Neuronal stem cell (in vitro differentiated cells): ENCODE results near the gene ZNRF1.
"Not testable (repeated sequence)": the region's sequence is repeated elsewhere in the genome, so short reads cannot be mapped to it uniquely, and the experiment has no call there.

Source experiments
- DNase-seq: peaks from one replicate; pipeline ENCODE4 v3.0.0-alpha.2; 2013; ENCODE audit warnings: low spot score
- H2AFZ ChIP-seq: one replicate; pipeline ENCODE4 v1.6.1; 2013; ENCODE audit warnings: mild to moderate bottlenecking, low read length, inconsistent platforms
- H2AK5ac ChIP-seq: 2 replicates; pipeline ENCODE4 v1.6.1; 2013; ENCODE audit warnings: low read depth, mild to moderate bottlenecking, inconsistent platforms, low read length, moderate library complexity, mixed read lengths
- H2BK120ac ChIP-seq: 2 replicates; pipeline ENCODE4 v1.6.1; 2013; ENCODE audit warnings: low read depth, mild to moderate bottlenecking, inconsistent platforms, low read length, moderate library complexity, mixed read lengths
- H2BK12ac ChIP-seq: one replicate; pipeline ENCODE4 v1.6.1; 2013; ENCODE audit warnings: low read length, inconsistent platforms
- H2BK15ac ChIP-seq: 2 replicates; pipeline ENCODE4 v1.6.1; 2013; ENCODE audit warnings: mild to moderate bottlenecking, low read length, inconsistent platforms, mixed read lengths
- H2BK5ac ChIP-seq: one replicate; pipeline ENCODE4 v1.6.1; 2013; ENCODE audit warnings: inconsistent platforms, mild to moderate bottlenecking, low read length, moderate library complexity
- H3K14ac ChIP-seq: one replicate; pipeline ENCODE4 v1.6.1; 2013; ENCODE audit warnings: low read length, inconsistent platforms
- H3K18ac ChIP-seq: 2 replicates; pipeline ENCODE4 v1.6.1; 2013; ENCODE audit warnings: low read length, inconsistent platforms
- H3K23ac ChIP-seq: 2 replicates; pipeline ENCODE4 v1.6.1; 2013; ENCODE audit warnings: low read depth, mild to moderate bottlenecking, mixed read lengths, low read length, inconsistent platforms; ENCODE audit not compliant: poor library complexity
- H3K27ac ChIP-seq: replicated peaks from 3 replicates; pipeline ENCODE4 v1.5.1; 2013; ENCODE audit warnings: low read length, inconsistent platforms
- H3K27me3 ChIP-seq, 3 experiments: 2 replicates each; pipeline ENCODE4 v1.6.1; 2013; ENCODE audit warnings: low read length in 3 of 3, mild to moderate bottlenecking in 2 of 3, inconsistent platforms in 1 of 3, low read depth in 1 of 3, mixed read lengths in 1 of 3, moderate library complexity in 1 of 3; ENCODE audit not compliant: control insufficient read depth in 3 of 3, insufficient read depth in 3 of 3
- H3K36me3 ChIP-seq, 2 donors: replicated peaks in 1 of 2; 2 replicates each; pipeline ENCODE4 v1.6.1; 2013; ENCODE audit warnings: low read length in 2 of 2; ENCODE audit not compliant: control insufficient read depth in 2 of 2, insufficient read depth in 2 of 2
- H3K4ac ChIP-seq: 2 replicates; pipeline ENCODE4 v1.6.1; 2013; ENCODE audit warnings: inconsistent platforms, mild to moderate bottlenecking, low read length, moderate library complexity
- H3K4me1 ChIP-seq, 2 donors: 1 replicate in 1 of 2; 2 replicates in 1 of 2; pipeline ENCODE4 v1.6.1; 2013; ENCODE audit warnings: low read length in 2 of 2, low read depth in 1 of 2; ENCODE audit not compliant: control insufficient read depth in 2 of 2, insufficient read depth in 1 of 2
- H3K4me2 ChIP-seq: one replicate; pipeline ENCODE4 v1.6.1; 2013; ENCODE audit warnings: mild to moderate bottlenecking, low read length, inconsistent platforms; ENCODE audit not compliant: insufficient read depth, poor library complexity, severe bottlenecking
- H3K4me3 ChIP-seq, 2 donors: 2 replicates each; pipeline ENCODE4 v1.5.1; 2013; ENCODE audit warnings: low read length in 2 of 2, mild to moderate bottlenecking in 2 of 2, inconsistent platforms in 1 of 2, moderate library complexity in 1 of 2
- H3K79me1 ChIP-seq: one replicate; pipeline ENCODE4 v1.6.1; 2013; ENCODE audit warnings: low read depth, mild to moderate bottlenecking, inconsistent platforms, low read length, moderate library complexity
- H3K9ac ChIP-seq: one replicate; pipeline ENCODE4 v1.6.1; 2013; ENCODE audit warnings: mild to moderate bottlenecking, low read depth, low read length, inconsistent platforms; ENCODE audit not compliant: poor library complexity
- H3K9me3 ChIP-seq, 2 donors: replicated peaks in 1 of 2; 2 replicates each; pipeline versions ENCODE3 to v1.6.1; 2013; ENCODE audit warnings: low read length in 2 of 2, mild to moderate bottlenecking in 2 of 2, inconsistent platforms in 1 of 2, low read depth in 1 of 2, mixed read lengths in 1 of 2, moderate library complexity in 1 of 2; ENCODE audit not compliant: control insufficient read depth in 2 of 2, insufficient read depth in 1 of 2
- H4K8ac ChIP-seq: one replicate; pipeline ENCODE4 v1.6.1; 2013; ENCODE audit warnings: low read depth, mild to moderate bottlenecking, inconsistent platforms, low read length, moderate library complexity
- H4K91ac ChIP-seq: one replicate; pipeline ENCODE4 v1.6.1; 2013; ENCODE audit warnings: low read length, low read depth, mild to moderate bottlenecking, inconsistent platforms; ENCODE audit not compliant: poor library complexity
- WGBS, 2 donors: extraction: QIAGEN DNeasy Blood & Tissue Kit; methylation state at CpG; one replicate each; pipeline ENCODE4 v1.1.7; 2013; ENCODE audit warnings: missing lambda C conversion rate in 2 of 2, mixed read lengths in 1 of 2; ENCODE audit not compliant: insufficient read length in 2 of 2, insufficient replicate concordance in 1 of 2; ENCODE audit errors: extremely low coverage in 2 of 2; 5-methylcytosine and 5-hydroxymethylcytosine counted together

ZNRF1 gene

DNA sequence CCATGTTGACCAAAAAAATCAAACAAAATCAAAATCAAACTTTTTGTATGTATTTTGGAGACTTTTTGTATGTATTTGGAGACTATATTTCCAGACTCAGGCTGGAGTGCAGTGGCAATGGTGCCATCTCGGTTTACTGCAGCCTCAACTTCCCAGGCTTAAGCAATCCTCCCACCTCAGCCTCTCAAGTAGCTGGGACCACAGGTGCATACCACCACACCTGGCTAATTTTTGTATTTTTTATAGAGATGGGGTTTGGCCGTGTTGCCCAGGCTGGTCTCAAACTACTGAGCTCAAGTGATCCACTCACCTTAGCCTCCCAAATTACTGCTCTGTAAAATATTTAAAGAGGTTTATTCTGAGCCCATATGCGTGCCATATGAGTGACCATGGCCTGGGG lies 9.0 kb upstream of the ZNRF1 start:
- H3K4me1 ChIP-seq, H3K4me3 ChIP-seq, H3K4me2 ChIP-seq, H2AK5ac ChIP-seq, H2BK15ac ChIP-seq, DNase-seq, H3K79me1 ChIP-seq, H3K14ac ChIP-seq, H3K36me3 ChIP-seq, H3K18ac ChIP-seq, H3K4ac ChIP-seq, H4K8ac ChIP-seq, H2BK12ac ChIP-seq, H4K91ac ChIP-seq, H3K9ac ChIP-seq, H3K23ac ChIP-seq, H3K27me3 ChIP-seq, H2BK120ac ChIP-seq, H3K9me3 ChIP-seq, H3K27ac ChIP-seq, H2BK5ac ChIP-seq, H2AFZ ChIP-seq: not testable (repeated sequence)
- WGBS, 2 donors, result no CpG with 5 or more reads among the region's 3 CpGs

GRCh38 chr16:74990832-74991231 lies 8.0 kb upstream of the ZNRF1 start:
- Histone ChIP-seq H4K91ac (no peak overlapping the region), H2BK120ac (no peak overlapping the region), H3K18ac (no peak overlapping the region), H2AK5ac (no peak overlapping the region), H3K4me2 (no peak overlapping the region), H3K4me1 (peaks cover 0 to 4% of the 10 kb centered on the region in 2 donors), H3K14ac (no peak overlapping the region), H2BK5ac (no peak overlapping the region), H3K27me3 (no peaks in the 10 kb centered on the region), H3K79me1 (no peaks in the 10 kb centered on the region), H2BK15ac (no peak overlapping the region), H2AFZ (peak overlapping the region; percentile 91), H4K8ac (no peak overlapping the region), H3K27ac (no peak overlapping the region), H3K9ac (no peak overlapping the region), H3K36me3 (no peaks in the 10 kb centered on the region), H3K9me3 (no peaks in the 10 kb centered on the region), H2BK12ac (no peak overlapping the region), H3K4ac (no peak overlapping the region), H3K23ac (no peak overlapping the region), H3K4me3 (no peak overlapping the region)
- WGBS, 2 donors, result no CpG with 5 or more reads among the region's 10 CpGs
- DNase-seq, result no peak

DNA sequence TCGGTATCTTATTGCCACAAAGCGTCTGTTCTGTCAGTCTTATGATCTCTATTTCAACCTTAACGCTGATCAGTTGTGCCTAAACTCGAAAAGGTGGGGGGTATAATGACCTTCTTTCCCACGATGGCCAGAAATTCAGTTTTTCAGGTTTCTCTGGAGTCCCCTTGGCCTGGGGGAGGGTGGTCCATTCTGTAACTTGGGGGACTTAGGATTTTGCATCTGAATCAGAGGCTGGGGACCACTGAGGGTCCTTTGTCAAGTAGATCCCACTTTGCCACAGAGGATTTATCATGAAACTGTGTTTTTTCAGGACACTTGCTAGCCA lies 7.6 kb upstream of the ZNRF1 start:
- Histone ChIP-seq H4K91ac (no peak overlapping the region), H3K14ac (no peak overlapping the region), H3K9me3 (no peaks in the 10 kb centered on the region), H2BK15ac (no peak overlapping the region), H3K18ac (no peak overlapping the region), H3K4me3 (no peak overlapping the region), H4K8ac (no peak overlapping the region), H2BK5ac (no peak overlapping the region), H2BK120ac (no peak overlapping the region), H2AK5ac (no peak overlapping the region), H3K79me1 (no peaks in the 10 kb centered on the region), H3K27ac (no peak overlapping the region), H3K23ac (no peak overlapping the region), H3K4me1 (peaks cover 0 to 4% of the 10 kb centered on the region in 2 donors), H3K4me2 (no peak overlapping the region), H3K4ac (no peak overlapping the region), H3K9ac (no peak overlapping the region), H3K36me3 (no peaks in the 10 kb centered on the region), H3K27me3 (no peaks in the 10 kb centered on the region), H2AFZ (peak overlapping the region; percentile 91), H2BK12ac (no peak overlapping the region)
- WGBS, 2 donors, result no CpG with 5 or more reads among the region's 5 CpGs
- DNase-seq, result no peak

DNA sequence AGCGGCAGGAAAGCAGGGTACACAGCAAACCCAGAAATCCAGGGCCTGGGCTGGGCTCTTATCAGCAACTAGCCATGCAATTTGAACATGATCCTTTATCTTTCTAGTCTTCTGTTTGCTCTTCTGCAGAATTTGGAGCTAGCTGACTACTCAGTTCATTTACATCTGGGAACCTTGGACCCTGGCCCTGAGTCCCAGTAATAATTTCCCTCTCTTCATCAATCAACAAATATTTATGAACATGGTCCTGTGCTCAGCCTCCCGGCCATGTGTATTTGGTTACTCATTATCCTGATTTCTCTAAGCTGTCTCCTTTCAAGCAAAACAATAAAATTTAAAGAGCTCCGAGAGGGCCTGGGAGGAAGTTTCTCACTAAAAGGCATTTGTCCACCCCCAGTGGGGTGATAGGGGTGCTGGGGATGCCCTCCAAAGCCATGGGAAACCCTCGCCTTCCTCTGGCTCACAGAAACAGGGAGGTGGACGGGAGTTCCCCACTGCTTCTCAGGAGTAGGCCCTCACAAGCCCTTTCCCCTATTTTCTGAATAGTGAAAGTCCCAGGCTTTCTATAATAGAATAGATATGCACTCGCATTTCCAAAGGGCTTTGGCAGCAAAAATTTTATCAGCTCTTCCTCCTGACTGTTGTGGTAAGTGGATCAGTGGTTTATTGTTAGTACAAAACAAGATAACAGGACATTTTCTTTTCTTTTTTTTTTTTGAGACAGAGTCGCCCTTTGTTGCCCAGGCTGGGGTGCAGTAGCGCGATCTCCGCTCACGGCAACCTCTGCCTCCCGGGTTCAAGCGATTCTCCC lies 7.0 kb upstream of the ZNRF1 start:
- Histone ChIP-seq H3K18ac (peak overlapping the region; percentile 80), H3K9ac (no peak overlapping the region), H3K4me1 (peaks cover 0 to 4% of the 10 kb centered on the region in 2 donors), H2AFZ (peak overlapping the region; percentile 91), H3K79me1 (no peaks in the 10 kb centered on the region), H3K27me3 (no peaks in the 10 kb centered on the region), H3K36me3 (no peaks in the 10 kb centered on the region), H3K14ac (no peak overlapping the region), H2BK120ac (no peak overlapping the region), H4K91ac (no peak overlapping the region), H3K4me2 (no peak overlapping the region), H2AK5ac (no peak overlapping the region), H3K4ac (no peak overlapping the region), H3K9me3 (no peaks in the 10 kb centered on the region), H3K23ac (no peak overlapping the region), H3K27ac (no peak overlapping the region), H2BK5ac (no peak overlapping the region), H4K8ac (no peak overlapping the region), H2BK12ac (no peak overlapping the region), H3K4me3 (no peak overlapping the region), H2BK15ac (no peak overlapping the region)
- WGBS, 2 donors, result no CpG with 5 or more reads among the region's 13 CpGs
- no peak for DNase-seq
